HL-60 (cell line): ENCODE measurements around the gene ACOXL.
A peak's percentile ranks its signal among the peaks of the same experiment; 100 is the strongest.

Experiments used
- DNase-seq, 2 experiments: peaks; one replicate each; pipeline ENCODE4 v3.0.0-alpha.2; 2010 to 2020; ENCODE audit warnings: low read depth in 1 of 2, low spot score in 1 of 2
- H3K27ac ChIP-seq: fragments of 250-450 bp; sonication (Bioruptor Pico); replicated peaks from 2 replicates; pipeline ENCODE4 v1.5.1; 2020; ENCODE audit warnings: mild to moderate bottlenecking, moderate library complexity
- H3K27me3 ChIP-seq: fragments of 250-450 bp; sonication (Bioruptor Pico); 2 replicates; pipeline ENCODE4 v1.5.1; 2021; ENCODE audit warnings: mild to moderate bottlenecking, moderate library complexity; ENCODE audit not compliant: insufficient read depth, poor library complexity, severe bottlenecking
- H3K4me3 ChIP-seq: replicated peaks from 2 replicates; pipeline ENCODE4 v1.5.1; 2011; ENCODE audit warnings: mild to moderate bottlenecking, control low read depth, low read length; ENCODE audit not compliant: insufficient read depth
- CTCF ChIP-seq: IDR thresholded peaks from one replicate; pipeline ENCODE4 v1.5.1; 2011; ENCODE audit warnings: low read length, control low read depth, inconsistent platforms; ENCODE audit not compliant: insufficient read depth
- GABPA ChIP-seq: IDR thresholded peaks from 2 replicates; pipeline ENCODE4 v1.6.1; 2012; ENCODE audit warnings: low read depth
- POLR2AphosphoS5 ChIP-seq: IDR thresholded peaks from 2 replicates; pipeline ENCODE4 v1.6.1; 2012; ENCODE audit warnings: low read depth
- REST ChIP-seq: IDR thresholded peaks from 2 replicates; pipeline ENCODE4 v1.6.1; 2012; ENCODE audit warnings: low read depth; ENCODE audit not compliant: insufficient replicate concordance
- SPI1 ChIP-seq: IDR thresholded peaks from 2 replicates; pipeline ENCODE4 v1.6.1; 2012; ENCODE audit warnings: low read depth, mild to moderate bottlenecking, borderline replicate concordance

The ACOXL gene

DNA sequence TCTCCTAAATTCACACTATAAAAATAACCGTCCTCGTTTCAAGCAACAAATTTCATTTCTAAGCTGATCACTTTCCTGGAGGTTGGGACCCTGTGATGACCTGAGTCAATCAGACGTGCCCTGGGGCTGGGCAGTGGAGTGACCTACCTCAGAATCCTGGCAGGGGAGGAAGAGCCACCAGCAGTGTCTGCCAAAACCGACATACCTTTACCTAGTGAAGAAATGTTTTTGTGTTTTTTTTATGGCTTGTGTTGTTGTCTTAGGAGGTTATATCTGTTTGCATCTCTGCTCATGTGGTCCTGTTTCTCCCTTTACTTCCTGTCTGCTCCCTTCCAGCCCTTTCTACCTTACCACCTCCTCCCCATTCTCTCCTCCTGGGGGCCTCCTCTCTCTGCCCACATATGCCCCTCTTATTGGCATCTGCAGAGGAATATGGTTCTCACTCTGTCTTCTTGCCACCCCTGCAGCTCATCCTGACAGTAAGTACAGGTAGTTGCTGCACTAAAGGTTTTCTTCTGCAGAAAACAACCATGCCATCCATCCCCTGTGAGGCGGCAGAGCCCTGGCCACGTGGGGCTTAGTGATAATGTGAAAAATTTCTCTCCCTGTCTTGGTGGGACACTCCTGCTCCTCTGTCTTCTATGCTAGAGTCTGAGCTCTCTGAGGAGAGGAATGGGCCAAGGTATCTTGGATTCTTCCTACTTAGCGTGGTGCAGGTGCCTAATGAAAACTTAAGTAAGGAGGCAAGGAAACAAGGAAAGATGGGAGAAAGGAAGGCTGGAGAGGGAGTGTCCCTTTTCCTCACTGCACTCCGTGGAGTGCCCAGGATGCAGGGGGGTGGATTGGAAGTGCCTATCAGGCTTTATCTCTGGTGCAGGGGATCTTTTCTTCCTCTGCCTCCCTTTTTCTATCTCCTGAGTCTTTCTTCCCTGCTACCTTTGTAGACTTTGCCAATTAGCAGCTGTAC is 15.4 kb downstream of the ACOXL start:
- H3K27me3 ChIP-seq: peaks cover 13% of the 10 kb centered on the region
- no peak for DNase-seq
- H3K27ac ChIP-seq: no peak overlapping the region
- TF ChIP-seq GABPA: no peak
- TF ChIP-seq CTCF: no peak
- TF ChIP-seq REST: no peak
- no peak overlapping the region for H3K4me3 ChIP-seq

- H3K27ac ChIP-seq: no peak overlapping the region
- no peak for DNase-seq
- TF ChIP-seq GABPA (no peak), POLR2AphosphoS5 (0 out of 2 replicates have a peak, but pooled peaks have one; percentile 23)
- H3K27me3 ChIP-seq: peaks cover 13% of the 10 kb centered on the region
- no peak overlapping the region for H3K4me3 ChIP-seq
These were observed 16.1 kb downstream of the ACOXL start for GRCh38 chr2:110748489-110748867.

DNA sequence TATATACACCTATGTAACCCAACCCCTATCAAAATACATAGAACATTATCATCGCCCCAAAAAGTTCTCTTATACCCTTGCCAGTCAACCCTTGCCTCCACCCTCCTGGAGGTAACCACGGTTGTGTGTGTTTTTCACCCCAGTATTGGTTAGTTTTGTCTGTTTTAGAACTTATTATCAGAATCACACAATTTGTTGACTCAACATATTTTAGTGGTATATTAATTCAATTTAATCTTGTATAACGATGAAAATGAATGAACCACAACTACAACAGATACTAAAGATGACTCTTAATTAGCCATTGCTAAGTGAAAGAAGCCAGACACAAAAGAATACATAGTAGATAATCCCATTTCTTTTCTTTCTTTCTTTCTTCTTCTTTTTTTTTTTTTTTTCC is 19.3 kb downstream of the ACOXL start:
- no peak for DNase-seq
- TF ChIP-seq REST (no peak), GABPA (no peak), POLR2AphosphoS5 (no peak), CTCF (no peak), SPI1 (no peak)
- H3K27ac ChIP-seq: no peak overlapping the region
- H3K27me3 ChIP-seq: peaks cover 13% of the 10 kb centered on the region
- no peak overlapping the region for H3K4me3 ChIP-seq

GRCh38 chr2:110752871-110753270 is 20.5 kb downstream of the ACOXL start:
- H3K27ac ChIP-seq: no peak overlapping the region
- H3K4me3 ChIP-seq: no peak overlapping the region
- H3K27me3 ChIP-seq: peaks cover 10% of the 10 kb centered on the region
- TF ChIP-seq POLR2AphosphoS5 (no peak), SPI1 (no peak), GABPA (no peak), CTCF (no peak), REST (no peak)
- no peak for DNase-seq
